GM19452 (cell line): Measurements from ENCODE around the gene ACSF3.

Experiments
- ATAC-seq: cut with Tn5 transposase; IDR thresholded peaks from one replicate; pipeline ENCODE4 v1.9.1; 2021; ENCODE audit not compliant: unreplicated experiment

ACSF3 gene

GRCh38 chr16:89198417-89199240 is 105.0 kb downstream of the ACSF3 start:
- ATAC-seq, result no peak

- ATAC-seq, result no peak
Measured at GRCh38 chr16:89199241-89200123, 105.8 kb downstream of the ACSF3 start.

- no peak for ATAC-seq
Measured at GRCh38 chr16:89200124-89200849, 106.6 kb downstream of the ACSF3 start, which contains the start of gene SLC22A31. TSS of gene SLC22A31 (minus strand) at chr16:89200537. CDS start at chr16:89200501, 36 bp downstream.

- no peak for ATAC-seq
Measured at GRCh38 chr16:89200850-89201411, 107.3 kb downstream of the ACSF3 start.

GRCh38 chr16:89201439-89202377 is 108.1 kb downstream of the ACSF3 start:
- no peak for ATAC-seq

- no peak for ATAC-seq
Measured at GRCh38 chr16:89202422-89203215, 109.0 kb downstream of the ACSF3 start.
